ENCODE data around the gene PRRT1B. TPM values are rescaled to one million over a fixed set of nuclear protein-coding genes. Genes with fewer than 3 reads are reported as not detected.

Gene PRRT1B
- total RNA-seq, 2 experiments from 2014 or later = not detected

DNA sequence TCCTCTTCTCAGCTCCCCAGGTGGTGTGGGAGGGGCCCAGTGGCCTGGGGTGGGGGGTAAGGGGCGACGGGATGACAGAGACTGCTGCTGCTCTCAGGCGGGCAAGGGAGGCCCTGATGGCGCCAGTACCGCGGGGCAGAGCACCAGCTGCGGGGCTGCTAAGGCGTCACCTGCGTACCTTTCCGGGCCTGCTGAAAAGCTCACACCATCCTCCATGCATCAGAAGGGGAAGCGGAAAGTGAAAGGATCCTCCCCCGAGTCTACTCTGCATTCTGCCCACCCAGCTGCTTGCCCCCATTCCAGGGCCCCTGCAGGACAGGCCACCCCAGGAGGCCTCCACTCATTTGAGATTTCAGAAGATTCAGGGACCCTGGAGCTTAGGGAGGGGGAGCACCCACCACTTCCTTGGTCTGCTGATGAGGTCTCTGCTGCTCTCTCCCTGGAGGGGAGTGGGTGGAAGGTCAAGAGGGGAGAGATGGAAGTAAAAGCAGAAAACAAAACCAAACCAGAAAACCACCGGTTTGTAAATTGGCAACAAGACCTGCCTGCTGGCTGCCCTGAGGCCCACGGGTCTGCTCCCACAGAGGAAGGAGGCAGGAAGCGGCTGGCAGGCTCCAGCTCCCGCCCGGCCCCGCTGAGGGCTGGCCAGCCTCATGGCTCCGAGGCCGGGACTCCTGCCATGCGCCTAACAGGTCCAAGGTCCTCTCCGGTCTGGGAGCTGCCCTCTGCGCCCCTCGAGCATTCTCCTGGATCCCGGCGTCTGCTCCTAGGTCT is 33.6 kb downstream of the PRRT1B start:
- Mint-ChIP-seq H3K4me1 (peaks cover 23% of the 10 kb centered on the region), H3K27me3 (no peaks in the 10 kb centered on the region), H3K36me3 (peaks cover 15% of the 10 kb centered on the region), H3K27ac (peak overlapping the region; percentile 95), H3K4me3 (peak overlapping the region; percentile 71), H3K9me3 (no peaks in the 10 kb centered on the region)
- peak; percentile 65 for DNase-seq

DNA sequence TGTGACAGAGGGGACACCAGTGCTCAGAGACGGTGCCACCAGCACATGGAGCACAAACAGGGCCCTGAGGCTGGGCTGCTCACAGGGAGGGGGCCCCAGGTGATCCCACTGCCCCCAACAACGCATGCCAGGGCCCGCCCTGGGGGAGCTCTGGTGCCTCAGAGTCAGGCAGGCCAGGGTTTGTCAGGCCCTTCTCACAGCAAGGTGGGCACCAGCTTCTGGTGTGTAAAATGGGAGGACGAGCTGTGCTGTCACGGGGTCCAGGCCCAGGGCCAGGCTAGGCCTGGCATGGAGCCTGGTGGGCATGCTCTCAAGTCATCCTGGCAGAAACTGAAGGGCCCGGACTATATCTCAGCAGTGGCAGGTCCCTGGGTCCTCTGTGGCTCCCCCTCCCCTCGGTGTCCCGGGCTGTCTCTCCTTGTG is 34.5 kb downstream of the PRRT1B start:
- Mint-ChIP-seq H3K27ac (peak overlapping the region; percentile 95), H3K36me3 (peaks cover 15% of the 10 kb centered on the region), H3K4me1 (peaks cover 27% of the 10 kb centered on the region), H3K4me3 (no peak overlapping the region), H3K9me3 (no peaks in the 10 kb centered on the region), H3K27me3 (no peaks in the 10 kb centered on the region)
- no peak for DNase-seq

DNA sequence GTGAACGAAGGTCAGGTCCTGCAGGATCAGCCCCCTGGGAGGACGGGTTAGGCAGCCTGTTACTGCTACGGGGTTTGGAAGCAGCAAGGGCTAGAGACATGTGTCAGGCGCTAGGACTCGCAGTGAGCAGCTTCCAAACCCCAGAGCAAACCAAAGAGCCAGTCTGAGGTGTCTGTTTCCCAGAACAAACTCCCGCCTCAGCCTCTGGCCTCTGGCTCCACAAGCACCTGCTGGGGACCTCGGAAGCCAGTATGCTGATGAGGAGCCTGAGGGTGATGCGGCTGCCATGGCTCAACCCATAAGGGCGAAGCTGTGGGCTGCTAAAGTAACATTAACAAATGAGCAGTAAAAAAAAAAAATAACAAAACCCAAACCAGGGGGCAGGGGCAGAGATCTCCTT is 35.0 kb downstream of the PRRT1B start:
- peaks cover 33% of the 10 kb centered on the region for H3K4me1 Mint-ChIP-seq
- H3K36me3 Mint-ChIP-seq = peaks cover 18% of the 10 kb centered on the region
- H3K4me3 Mint-ChIP-seq = no peak overlapping the region
- no peak for DNase-seq
- H3K9me3 Mint-ChIP-seq = no peaks in the 10 kb centered on the region
- no peaks in the 10 kb centered on the region for H3K27me3 Mint-ChIP-seq
- peak overlapping the region; percentile 65 for H3K27ac Mint-ChIP-seq

DNA sequence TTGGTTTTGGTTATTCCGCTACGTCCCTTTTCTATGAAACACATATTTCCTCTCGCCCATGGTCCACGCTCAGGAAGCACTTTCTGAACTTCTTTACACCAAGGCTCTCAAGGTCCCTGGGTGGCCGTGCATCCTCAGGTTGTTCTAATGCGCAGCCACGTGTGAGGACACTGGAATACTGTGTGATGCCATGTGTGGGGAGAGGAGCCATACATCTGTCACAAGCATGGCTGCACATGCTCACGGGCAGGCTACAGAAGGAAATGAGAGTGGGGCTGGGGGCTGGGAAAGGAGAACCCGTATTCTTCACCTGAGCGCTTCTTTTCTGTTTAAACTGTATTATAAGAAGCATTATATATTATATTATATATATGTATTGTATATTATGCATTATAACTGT is 36.7 kb downstream of the PRRT1B start:
- Mint-ChIP-seq H3K4me3 (no peak overlapping the region), H3K27me3 (no peaks in the 10 kb centered on the region), H3K9me3 (no peaks in the 10 kb centered on the region), H3K27ac (no peak overlapping the region), H3K4me1 (peaks cover 42% of the 10 kb centered on the region), H3K36me3 (peaks cover 26% of the 10 kb centered on the region)
- DNase-seq = no peak

DNA sequence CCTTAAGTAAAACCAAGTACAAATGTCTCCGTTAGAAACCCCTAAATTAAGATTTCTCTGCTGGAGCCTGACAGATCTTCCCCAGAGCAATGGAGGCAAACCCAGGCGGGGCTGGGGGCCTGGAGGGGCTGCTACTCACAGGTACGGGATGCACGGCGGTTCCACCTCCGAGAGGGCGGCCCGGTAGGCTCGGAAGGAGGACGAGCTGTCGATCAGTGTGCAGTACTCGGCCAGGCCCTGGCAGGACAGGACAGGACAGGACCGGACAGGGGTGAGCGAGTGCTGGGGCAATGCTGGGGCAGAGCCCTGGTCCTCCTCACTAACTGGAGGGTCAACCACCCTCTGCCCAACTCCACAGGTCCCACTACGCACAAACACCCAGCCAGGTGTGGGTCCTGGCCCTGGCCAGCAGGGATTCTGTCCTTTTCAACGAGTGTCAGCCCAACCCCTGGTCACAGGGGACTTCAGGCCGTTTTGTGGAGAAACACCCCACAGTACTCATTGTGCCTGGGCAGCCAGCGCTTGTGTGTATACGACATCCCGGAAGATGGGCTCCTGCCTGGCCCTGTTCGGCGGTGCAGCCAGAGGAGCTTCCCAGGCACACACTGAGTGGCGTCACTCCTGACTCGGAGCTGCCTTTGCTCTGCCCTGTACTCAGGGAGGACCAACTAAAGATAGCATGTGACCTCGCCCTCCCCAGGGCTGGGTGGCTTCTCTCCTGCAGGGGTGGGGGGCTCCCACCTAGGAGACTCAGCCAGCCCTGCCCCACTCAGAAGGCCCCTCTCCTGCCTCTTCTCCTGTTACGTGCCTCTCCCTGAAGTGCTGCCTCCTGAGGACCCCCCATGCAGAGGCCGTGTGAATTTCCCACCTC is 37.4 kb downstream of the PRRT1B start:
- Mint-ChIP-seq H3K4me1 (peaks cover 40% of the 10 kb centered on the region), H3K36me3 (peaks cover 29% of the 10 kb centered on the region), H3K9me3 (no peaks in the 10 kb centered on the region), H3K27me3 (no peaks in the 10 kb centered on the region), H3K27ac (no peak overlapping the region), H3K4me3 (no peak overlapping the region)
- no peak for DNase-seq

DNA sequence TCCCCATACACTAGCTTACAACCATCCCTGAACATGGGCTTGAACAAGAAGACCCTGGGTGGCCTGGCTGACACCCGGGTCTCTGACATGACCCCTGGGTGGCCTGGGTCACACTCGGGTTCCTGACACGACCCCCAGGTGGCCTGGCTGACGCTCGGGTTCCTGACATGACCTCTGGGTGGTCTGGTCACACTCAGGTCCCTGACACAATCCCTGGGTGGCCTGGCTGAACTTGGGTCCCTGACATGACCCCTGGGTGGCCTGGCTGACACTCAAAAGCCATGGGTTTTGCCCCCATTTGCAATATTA is 38.0 kb downstream of the PRRT1B start:
- DNase-seq = no peak
- no peak overlapping the region for H3K4me3 Mint-ChIP-seq
- no peaks in the 10 kb centered on the region for H3K9me3 Mint-ChIP-seq
- peaks cover 28% of the 10 kb centered on the region for H3K36me3 Mint-ChIP-seq
- H3K27ac Mint-ChIP-seq = peak overlapping the region; percentile 76
- no peaks in the 10 kb centered on the region for H3K27me3 Mint-ChIP-seq
- peaks cover 34% of the 10 kb centered on the region for H3K4me1 Mint-ChIP-seq

DNA sequence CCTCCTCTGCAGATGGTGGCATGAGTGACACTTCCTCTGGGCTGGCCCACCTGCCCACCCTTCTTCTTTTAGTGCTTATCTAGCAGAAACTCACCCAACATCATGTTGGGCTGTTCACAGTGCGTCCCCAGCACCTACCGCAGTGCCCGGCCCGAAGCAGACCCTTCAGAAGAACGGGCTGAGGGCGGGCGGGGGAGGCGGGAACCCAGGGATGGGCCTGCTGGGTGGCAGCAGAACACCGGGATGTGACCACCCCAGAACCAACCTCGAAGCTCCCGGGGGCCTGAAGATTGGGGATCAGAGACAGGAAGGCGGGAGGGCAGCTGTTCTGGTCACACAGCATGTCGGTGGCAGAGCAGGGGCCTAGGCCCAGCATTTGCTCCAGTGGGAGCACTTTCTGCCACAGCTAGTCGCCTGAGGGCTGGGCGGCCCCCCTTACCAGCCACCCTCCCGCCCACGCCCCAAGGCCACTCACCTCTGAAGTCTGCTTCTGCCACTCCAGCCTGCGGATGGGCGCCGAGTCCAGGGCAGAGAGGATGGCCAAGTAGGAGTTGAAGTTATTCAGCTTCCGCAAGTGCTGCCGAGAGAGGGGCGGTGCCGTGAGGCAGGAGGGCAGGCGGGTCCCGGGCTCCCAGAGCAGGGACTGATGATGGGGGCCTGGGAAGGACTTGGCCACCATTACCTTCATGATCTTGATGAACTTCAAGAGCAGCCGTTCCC is 38.7 kb downstream of the PRRT1B start:
- H3K36me3 Mint-ChIP-seq = peaks cover 26% of the 10 kb centered on the region
- peak overlapping the region; percentile 76 for H3K27ac Mint-ChIP-seq
- H3K27me3 Mint-ChIP-seq = no peaks in the 10 kb centered on the region
- no peaks in the 10 kb centered on the region for H3K9me3 Mint-ChIP-seq
- H3K4me3 Mint-ChIP-seq = no peak overlapping the region
- DNase-seq = no peak
- H3K4me1 Mint-ChIP-seq = peaks cover 27% of the 10 kb centered on the region

DNA sequence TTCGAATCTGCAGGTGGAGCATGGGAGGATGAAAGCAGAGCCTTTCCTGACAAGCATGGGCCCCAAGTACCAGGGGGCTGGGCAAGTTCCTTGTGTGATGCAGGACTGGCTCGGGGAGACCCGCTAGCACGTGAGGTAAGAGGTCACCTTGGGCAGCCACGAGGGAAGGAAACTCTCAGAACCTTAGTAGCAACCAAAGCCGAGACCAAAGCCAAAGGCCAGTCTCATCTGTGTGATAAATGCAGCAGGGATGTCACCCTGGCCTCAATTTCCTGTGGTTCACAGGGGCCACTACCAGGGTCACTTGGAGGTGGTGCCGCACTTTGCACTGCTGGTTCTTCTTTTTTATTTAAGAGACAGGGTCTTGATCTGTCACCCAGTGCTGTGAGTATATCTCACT is 39.5 kb downstream of the PRRT1B start:
- Mint-ChIP-seq H3K27ac (peak overlapping the region; percentile 84), H3K4me1 (peaks cover 21% of the 10 kb centered on the region), H3K27me3 (no peaks in the 10 kb centered on the region), H3K4me3 (no peak overlapping the region), H3K9me3 (no peaks in the 10 kb centered on the region), H3K36me3 (peaks cover 22% of the 10 kb centered on the region)
- DNase-seq = no peak

DNA sequence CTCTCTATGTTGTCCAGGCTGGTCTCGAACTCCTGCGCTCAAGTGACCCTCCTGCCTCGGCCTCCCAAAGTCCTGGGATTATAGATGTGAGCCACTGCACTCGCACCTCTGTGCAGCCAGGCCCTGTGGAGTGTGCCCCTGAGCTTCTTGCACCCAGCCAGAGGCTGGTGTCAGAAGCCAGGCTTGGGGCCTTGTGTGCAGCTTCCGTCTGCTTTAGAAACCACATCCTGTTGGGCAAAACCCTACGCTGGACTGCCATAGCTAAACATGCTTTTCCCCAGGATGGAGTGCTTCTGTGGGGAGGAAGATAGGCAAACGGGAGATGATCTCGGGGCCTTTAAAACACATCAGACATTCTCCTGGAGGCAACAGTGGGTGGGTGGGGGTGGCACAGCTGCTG is 40.1 kb downstream of the PRRT1B start:
- Mint-ChIP-seq H3K9me3 (no peaks in the 10 kb centered on the region), H3K27ac (peak overlapping the region; percentile 84), H3K36me3 (peaks cover 24% of the 10 kb centered on the region), H3K27me3 (no peaks in the 10 kb centered on the region), H3K4me1 (peaks cover 23% of the 10 kb centered on the region), H3K4me3 (no peak overlapping the region)
- peak; percentile 45 for DNase-seq

DNA sequence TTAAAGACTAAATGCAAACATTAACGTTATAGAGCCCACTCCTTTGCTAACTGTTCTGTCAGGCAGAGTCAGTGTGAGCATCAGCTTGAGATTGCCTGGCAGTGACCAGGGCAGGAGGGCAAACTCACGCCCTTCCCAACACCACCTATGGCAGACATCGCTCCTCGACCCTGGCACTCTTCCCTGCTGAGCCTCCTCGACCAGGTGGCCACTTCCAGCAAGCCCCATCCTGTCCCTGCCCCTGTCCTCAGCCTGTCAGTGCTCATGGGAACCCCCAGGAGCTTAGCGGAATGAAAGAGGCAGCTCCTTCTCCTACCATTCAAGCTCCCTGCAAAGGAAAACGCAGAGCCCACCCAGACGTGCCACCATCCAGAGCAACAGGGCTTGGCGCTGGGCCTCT is 42.0 kb downstream of the PRRT1B start:
- no peak for DNase-seq
- Mint-ChIP-seq H3K4me1 (peaks cover 39% of the 10 kb centered on the region), H3K4me3 (no peak overlapping the region), H3K9me3 (no peaks in the 10 kb centered on the region), H3K27ac (peak overlapping the region; percentile 44), H3K36me3 (peaks cover 22% of the 10 kb centered on the region), H3K27me3 (no peaks in the 10 kb centered on the region)

DNA sequence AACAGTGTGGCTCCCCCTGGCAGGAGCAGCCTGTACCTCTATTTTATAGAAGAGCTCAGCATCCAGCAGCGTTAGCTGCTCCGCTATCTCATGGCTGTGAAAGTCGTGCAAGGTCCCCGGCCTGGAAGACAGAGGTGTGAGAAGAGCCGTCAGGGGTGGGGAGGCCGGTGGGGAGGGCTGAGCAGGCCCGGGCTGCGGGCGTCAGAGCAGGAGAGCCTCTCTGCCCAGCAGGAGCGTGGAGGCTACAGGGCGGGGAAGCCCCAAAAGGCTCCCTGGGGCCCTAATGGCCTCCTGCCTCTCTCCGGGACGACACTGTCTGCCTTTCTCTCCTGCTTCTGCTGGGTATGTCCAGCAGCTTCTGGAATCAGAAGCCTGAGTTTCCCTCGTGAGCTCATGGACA is 42.6 kb downstream of the PRRT1B start:
- H3K4me1 Mint-ChIP-seq = peaks cover 39% of the 10 kb centered on the region
- H3K27ac Mint-ChIP-seq = peak overlapping the region; percentile 44
- no peaks in the 10 kb centered on the region for H3K27me3 Mint-ChIP-seq
- no peak for DNase-seq
- peaks cover 22% of the 10 kb centered on the region for H3K36me3 Mint-ChIP-seq
- H3K4me3 Mint-ChIP-seq = no peak overlapping the region
- H3K9me3 Mint-ChIP-seq = no peaks in the 10 kb centered on the region

DNA sequence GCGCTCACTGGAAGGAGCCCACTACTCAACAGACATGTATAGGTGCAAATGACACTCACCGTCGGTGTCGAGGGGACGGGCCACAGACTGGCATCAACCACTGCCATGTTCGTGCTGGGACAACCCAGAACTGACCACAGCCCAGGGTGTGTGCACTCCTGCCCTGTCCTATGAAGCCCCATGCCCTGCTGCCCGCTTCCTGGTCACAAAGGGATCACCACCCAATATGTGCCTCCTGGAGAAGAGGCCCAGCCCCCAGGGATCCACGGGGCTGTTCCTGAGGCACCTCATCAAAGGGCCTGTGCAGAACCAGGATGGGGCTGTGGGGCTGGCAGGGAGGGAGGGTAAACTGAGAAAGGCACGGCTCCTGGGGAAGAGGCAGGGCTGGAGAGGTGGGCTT is 43.1 kb downstream of the PRRT1B start:
- H3K4me3 Mint-ChIP-seq = no peak overlapping the region
- H3K4me1 Mint-ChIP-seq = peaks cover 39% of the 10 kb centered on the region
- no peaks in the 10 kb centered on the region for H3K9me3 Mint-ChIP-seq
- no peak for DNase-seq
- H3K36me3 Mint-ChIP-seq = peaks cover 22% of the 10 kb centered on the region
- no peak overlapping the region for H3K27ac Mint-ChIP-seq
- no peaks in the 10 kb centered on the region for H3K27me3 Mint-ChIP-seq

DNA sequence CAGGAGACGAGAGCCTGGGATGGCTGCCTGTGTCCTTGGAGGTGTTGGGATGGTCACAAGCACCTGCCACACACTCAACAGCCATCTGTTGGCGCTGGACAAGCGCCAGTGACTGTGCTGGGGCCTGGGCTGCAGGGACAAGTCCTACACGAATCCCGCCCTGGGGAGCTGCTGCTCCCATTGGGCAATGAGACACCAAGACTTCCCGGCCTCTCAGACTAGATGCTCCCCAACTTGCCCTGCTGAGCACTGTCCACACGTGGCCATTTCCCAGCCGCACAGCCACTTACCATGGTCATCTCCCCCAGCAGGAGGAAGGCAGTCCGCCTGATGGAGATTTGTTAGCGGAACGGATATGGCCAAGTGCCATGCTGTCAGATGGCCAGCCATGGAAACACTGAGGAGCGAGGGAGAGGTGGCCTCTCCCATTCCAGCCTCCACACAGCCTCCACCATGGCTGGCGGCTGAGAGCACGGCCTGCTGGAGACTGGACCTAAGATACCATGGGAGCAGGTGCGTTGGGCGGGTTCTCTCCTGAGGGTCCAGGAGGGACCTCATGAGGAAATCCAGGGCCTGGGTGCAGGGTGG is 43.9 kb downstream of the PRRT1B start:
- Mint-ChIP-seq H3K4me3 (no peak overlapping the region), H3K27me3 (no peaks in the 10 kb centered on the region), H3K27ac (no peak overlapping the region), H3K9me3 (no peaks in the 10 kb centered on the region), H3K36me3 (peaks cover 20% of the 10 kb centered on the region), H3K4me1 (peaks cover 36% of the 10 kb centered on the region)
- no peak for DNase-seq

DNA sequence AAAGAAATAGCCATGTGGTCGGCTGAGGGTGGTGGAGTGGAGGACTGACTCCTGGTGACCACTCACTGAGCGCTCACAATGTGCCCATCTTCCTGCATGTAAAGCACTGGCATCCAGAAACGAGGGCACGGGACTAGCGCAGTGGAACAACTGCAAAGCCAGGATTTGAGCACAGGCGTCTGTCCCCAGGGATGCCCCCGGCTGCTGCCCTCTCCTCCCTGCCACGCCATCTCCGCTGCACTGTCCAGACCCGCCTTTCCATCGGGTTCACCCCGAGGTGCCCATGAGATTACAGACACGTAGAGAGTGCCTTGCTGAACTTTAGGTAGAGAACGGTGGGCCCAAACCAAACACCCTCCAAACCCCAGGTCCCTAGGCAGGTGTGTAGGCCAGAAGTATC is 44.7 kb downstream of the PRRT1B start:
- no peak overlapping the region for H3K27ac Mint-ChIP-seq
- H3K36me3 Mint-ChIP-seq = peaks cover 20% of the 10 kb centered on the region
- DNase-seq = no peak
- peaks cover 30% of the 10 kb centered on the region for H3K4me1 Mint-ChIP-seq
- no peaks in the 10 kb centered on the region for H3K9me3 Mint-ChIP-seq
- no peaks in the 10 kb centered on the region for H3K27me3 Mint-ChIP-seq
- H3K4me3 Mint-ChIP-seq = no peak overlapping the region

DNA sequence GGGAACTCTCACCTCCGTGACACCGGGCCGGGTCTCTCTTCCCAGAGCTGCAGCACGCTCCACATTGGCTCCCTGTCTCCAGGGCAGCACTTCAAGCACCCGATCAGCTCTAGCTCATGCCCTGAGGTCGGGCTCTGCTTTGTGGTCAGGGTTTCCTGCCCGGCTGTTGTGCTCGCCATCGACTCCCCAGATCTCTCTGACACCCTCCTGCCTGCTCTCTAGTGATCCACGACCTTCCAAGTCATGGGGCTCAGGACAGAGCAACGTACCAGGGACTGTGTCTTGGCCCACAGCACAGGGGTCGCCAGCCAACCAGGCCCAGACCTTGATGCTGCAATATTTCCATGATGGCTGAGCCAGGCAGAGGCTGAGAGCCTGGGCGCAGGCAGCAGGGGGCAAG is 45.1 kb downstream of the PRRT1B start:
- H3K27ac Mint-ChIP-seq = peak overlapping the region; percentile 47
- no peak overlapping the region for H3K4me3 Mint-ChIP-seq
- peaks cover 26% of the 10 kb centered on the region for H3K4me1 Mint-ChIP-seq
- no peaks in the 10 kb centered on the region for H3K9me3 Mint-ChIP-seq
- peaks cover 17% of the 10 kb centered on the region for H3K36me3 Mint-ChIP-seq
- DNase-seq = peak; percentile 26
- no peaks in the 10 kb centered on the region for H3K27me3 Mint-ChIP-seq

Measured in activated naive CD8-positive, alpha-beta T cell treated with anti-CD3 and anti-CD28 coated beads for 36 hours (primary cell).